ENCODE results near the gene ARSI.

The ARSI gene

GRCh38 chr5:150288361-150288760 lies 14.3 kb downstream of the ARSI start:
- Histone ChIP-seq H3K27ac (ENCODE audit: poor library complexity, severe bottlenecking) (no peak overlapping the region), H3K4me3 (ENCODE audit: severe bottlenecking) (no peak overlapping the region), H3K9me3 (ENCODE audit: severe bottlenecking) (no peaks in the 10 kb centered on the region), H3K4me1 (ENCODE audit: insufficient read depth, poor library complexity, severe bottlenecking) (peaks cover 3% of the 10 kb centered on the region), H3K36me3 (ENCODE audit: low read depth) (no peaks in the 10 kb centered on the region), H3K27me3 (ENCODE audit: insufficient read depth, poor library complexity, severe bottlenecking) (no peaks in the 10 kb centered on the region)
- TF ChIP-seq, protein P1, sequence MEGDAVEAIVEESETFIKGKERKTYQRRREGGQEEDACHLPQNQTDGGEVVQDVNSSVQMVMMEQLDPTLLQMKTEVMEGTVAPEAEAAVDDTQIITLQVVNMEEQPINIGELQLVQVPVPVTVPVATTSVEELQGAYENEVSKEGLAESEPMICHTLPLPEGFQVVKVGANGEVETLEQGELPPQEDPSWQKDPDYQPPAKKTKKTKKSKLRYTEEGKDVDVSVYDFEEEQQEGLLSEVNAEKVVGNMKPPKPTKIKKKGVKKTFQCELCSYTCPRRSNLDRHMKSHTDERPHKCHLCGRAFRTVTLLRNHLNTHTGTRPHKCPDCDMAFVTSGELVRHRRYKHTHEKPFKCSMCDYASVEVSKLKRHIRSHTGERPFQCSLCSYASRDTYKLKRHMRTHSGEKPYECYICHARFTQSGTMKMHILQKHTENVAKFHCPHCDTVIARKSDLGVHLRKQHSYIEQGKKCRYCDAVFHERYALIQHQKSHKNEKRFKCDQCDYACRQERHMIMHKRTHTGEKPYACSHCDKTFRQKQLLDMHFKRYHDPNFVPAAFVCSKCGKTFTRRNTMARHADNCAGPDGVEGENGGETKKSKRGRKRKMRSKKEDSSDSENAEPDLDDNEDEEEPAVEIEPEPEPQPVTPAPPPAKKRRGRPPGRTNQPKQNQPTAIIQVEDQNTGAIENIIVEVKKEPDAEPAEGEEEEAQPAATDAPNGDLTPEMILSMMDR (IDR thresholded peaks at IDR 0.05; ENCODE audit: poor library complexity, severe bottlenecking), result no peak
- ATAC-seq (ENCODE audit: low read depth) (no peak), DNase-seq (ENCODE audit: low spot score) (no peak)

DNA sequence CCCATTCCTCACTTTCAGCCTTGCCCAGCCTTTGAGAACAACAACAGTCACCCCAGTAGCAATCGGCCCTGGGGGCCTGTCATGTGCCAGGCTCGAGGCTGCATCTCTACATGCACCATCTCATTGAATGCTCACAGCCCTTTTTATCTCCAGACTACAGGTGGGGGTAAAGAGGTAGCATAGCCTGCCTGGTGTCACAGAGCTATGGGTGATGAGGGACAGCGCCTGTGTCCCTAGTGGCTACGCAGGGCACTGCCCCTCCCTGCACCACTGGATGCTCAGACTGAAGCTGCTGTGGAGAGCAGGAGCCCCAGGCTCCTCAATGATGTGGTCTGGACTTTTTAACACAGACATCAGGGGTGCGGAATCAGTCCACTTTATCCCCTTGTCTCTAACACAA lies 15.9 kb downstream of the ARSI start:
- DNase-seq (ENCODE audit: low spot score), result no peak
- Histone ChIP-seq H3K4me1 (ENCODE audit: insufficient read depth, poor library complexity, severe bottlenecking) (peaks cover 3% of the 10 kb centered on the region), H3K27me3 (ENCODE audit: insufficient read depth, poor library complexity, severe bottlenecking) (no peaks in the 10 kb centered on the region), H3K9me3 (ENCODE audit: severe bottlenecking) (no peaks in the 10 kb centered on the region), H3K4me3 (ENCODE audit: severe bottlenecking) (no peak overlapping the region), H3K36me3 (ENCODE audit: low read depth) (no peaks in the 10 kb centered on the region), H3K27ac (ENCODE audit: poor library complexity, severe bottlenecking) (no peak overlapping the region)
- TF ChIP-seq, protein P1 (IDR thresholded peaks at IDR 0.05; ENCODE audit: poor library complexity, severe bottlenecking), result peak; percentile 19
- ATAC-seq (ENCODE audit: low read depth), result peak; percentile 38; the same call in 2 of the 3 replicates

DNA sequence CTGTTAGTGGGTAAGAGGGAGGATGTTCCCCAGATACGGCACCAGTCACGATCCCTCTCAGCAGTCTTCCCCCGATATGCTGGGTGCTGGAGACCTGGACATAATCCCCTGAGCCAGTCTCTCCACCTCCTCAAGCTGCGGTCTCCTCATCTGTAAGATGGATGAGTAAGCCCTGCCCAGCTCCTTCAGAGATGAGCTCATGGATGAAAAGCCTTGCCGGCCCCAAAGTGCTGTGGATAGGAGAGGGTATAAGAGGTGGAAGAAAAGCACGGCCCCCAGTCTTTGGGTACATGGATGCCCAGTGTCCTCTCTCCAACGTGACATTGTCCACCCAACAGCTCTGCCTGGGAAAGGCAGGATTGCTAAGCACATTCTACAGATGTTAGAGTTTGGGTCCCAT lies 17.6 kb downstream of the ARSI start:
- TF ChIP-seq, protein P1 (IDR thresholded peaks at IDR 0.05; ENCODE audit: poor library complexity, severe bottlenecking), result no peak
- no peaks in the 10 kb centered on the region for H3K9me3 ChIP-seq (ENCODE audit: severe bottlenecking)
- no peak overlapping the region for H3K4me3 ChIP-seq (ENCODE audit: severe bottlenecking)
- no peaks in the 10 kb centered on the region for H3K27me3 ChIP-seq (ENCODE audit: insufficient read depth, poor library complexity, severe bottlenecking)
- no peak for ATAC-seq (ENCODE audit: low read depth)
- peaks cover 3% of the 10 kb centered on the region for H3K4me1 ChIP-seq (ENCODE audit: insufficient read depth, poor library complexity, severe bottlenecking)
- no peak overlapping the region for H3K27ac ChIP-seq (ENCODE audit: poor library complexity, severe bottlenecking)
- no peak for DNase-seq (ENCODE audit: low spot score)
- no peaks in the 10 kb centered on the region for H3K36me3 ChIP-seq (ENCODE audit: low read depth)

- no peak for DNase-seq (ENCODE audit: low spot score)
Measured at GRCh38 chr5:150284311-150284710, 18.4 kb downstream of the ARSI start.

GRCh38 chr5:150283904-150284303 lies 18.8 kb downstream of the ARSI start:
- Histone ChIP-seq H3K27me3 (ENCODE audit: insufficient read depth, poor library complexity, severe bottlenecking) (no peaks in the 10 kb centered on the region), H3K27ac (ENCODE audit: poor library complexity, severe bottlenecking) (no peak overlapping the region), H3K36me3 (ENCODE audit: low read depth) (no peaks in the 10 kb centered on the region), H3K4me1 (ENCODE audit: insufficient read depth, poor library complexity, severe bottlenecking) (peaks cover 3% of the 10 kb centered on the region), H3K9me3 (ENCODE audit: severe bottlenecking) (no peaks in the 10 kb centered on the region), H3K4me3 (ENCODE audit: severe bottlenecking) (no peak overlapping the region)
- ATAC-seq (ENCODE audit: low read depth), result no peak
- TF ChIP-seq, protein P1 (IDR thresholded peaks at IDR 0.05; ENCODE audit: poor library complexity, severe bottlenecking), result no peak
- no peak for DNase-seq (ENCODE audit: low spot score)

More at GRCh38 chr5:150284311-150284710, 18.4 kb downstream of the ARSI start:
- Histone ChIP-seq H3K27ac (ENCODE audit: poor library complexity, severe bottlenecking) (no peak overlapping the region), H3K4me3 (ENCODE audit: severe bottlenecking) (no peak overlapping the region), H3K4me1 (ENCODE audit: insufficient read depth, poor library complexity, severe bottlenecking) (peaks cover 3% of the 10 kb centered on the region), H3K9me3 (ENCODE audit: severe bottlenecking) (no peaks in the 10 kb centered on the region), H3K36me3 (ENCODE audit: low read depth) (no peaks in the 10 kb centered on the region), H3K27me3 (ENCODE audit: insufficient read depth, poor library complexity, severe bottlenecking) (no peaks in the 10 kb centered on the region)
- TF ChIP-seq, protein P1 (IDR thresholded peaks at IDR 0.05; ENCODE audit: poor library complexity, severe bottlenecking), result no peak
- no peak for ATAC-seq (ENCODE audit: low read depth)
